Limb (tissue), 2 donors: ENCODE measurements around the gene LAMB3.

Experiments
- DNase-seq, 2 donors: peaks; one replicate each; pipeline ENCODE4 v3.0.0-alpha.2; 2016; ENCODE audit errors: extremely low spot score in 2 of 2

The LAMB3 gene

DNA sequence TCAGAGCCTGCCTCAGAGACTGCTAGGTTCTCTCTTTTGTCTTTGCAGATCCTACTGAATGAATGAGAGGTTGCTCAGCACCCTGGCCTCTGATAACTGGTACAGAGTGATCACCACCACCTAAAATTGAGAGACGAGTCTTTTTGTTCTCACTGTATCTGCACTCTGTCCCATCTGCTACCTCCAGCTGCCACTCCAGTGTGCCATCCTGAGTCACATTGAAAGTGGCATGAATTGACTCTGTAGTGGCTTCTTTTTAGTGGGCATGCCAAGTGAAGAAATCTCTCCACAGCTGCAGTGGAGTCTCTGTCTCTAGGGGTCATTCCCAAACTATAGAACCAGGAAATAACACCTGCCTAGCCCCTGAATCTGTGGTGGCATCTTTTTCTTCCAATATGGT lies 54.0 kb downstream of the LAMB3 start:
- no peak for DNase-seq

DNA sequence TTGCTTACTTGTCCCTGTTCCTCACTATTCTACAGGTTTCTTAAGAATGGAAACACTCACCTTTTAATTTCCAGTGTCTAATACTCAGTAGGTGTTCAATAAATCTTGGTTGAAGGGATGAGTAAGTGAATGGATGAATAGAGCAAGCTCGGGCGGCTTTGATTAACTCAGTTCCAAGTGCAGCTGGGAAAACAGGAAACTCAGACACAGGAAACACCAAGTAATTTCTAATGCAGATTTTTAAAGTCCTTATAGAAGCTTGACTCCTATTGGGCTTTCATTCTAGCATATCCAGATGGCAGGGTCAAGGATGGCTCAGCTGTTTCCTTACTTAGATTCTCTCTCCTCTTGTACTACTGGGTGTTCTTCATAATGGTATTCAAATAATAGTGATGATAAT lies 54.7 kb downstream of the LAMB3 start:
- no peak for DNase-seq

DNA sequence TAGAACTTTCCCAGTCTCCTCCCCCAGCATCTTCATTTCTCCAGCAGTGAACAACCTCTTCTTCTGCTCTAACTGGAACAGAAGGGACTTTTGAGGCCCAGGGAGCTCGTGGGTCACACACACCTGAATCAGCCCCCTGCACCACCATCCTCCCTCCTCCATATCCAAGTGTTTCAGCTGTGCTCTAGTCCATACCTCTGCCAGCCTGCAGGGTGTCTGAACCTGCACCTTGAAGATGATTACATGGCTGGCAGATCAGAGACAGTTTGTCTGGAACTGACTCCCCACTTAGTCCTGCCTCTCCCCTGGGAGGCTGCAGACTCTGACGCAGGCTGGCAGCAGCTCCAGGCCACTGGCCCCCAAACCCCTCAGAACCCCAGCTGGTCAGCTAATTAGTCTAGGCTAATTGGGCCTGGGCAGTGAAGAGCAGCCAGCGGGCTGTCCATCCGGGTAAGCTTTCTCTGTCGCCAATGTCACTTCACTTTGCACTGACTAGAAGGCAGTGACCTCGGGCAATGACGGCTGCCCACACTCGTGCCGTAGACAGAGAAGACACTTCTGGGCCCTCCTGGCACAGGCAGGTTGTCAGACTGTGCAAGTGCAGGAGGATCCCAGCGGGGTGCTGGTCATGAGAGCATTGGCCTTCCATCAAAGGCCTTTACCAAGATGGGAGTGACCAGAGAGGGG lies 56.5 kb downstream of the LAMB3 start:
- no peak for DNase-seq

DNA sequence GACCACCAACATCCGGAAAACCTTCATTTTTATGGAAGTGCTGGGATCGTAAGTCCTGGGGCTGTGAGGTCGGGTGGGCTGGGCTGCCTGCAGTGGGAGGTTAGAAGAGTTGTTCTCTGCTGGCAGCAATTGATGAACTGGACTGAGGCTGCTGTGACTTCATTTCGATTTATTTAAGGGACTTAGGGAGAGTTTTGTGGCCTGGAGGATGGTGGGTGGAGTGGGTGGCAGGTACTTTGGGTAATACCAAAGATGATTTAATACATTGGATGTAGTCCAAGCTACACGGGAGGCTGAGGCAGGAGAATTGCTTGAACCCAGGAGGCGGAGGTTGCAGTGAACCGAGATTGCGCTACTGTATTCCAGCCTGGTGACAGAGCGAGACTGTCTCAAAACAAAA lies 57.2 kb downstream of the LAMB3 start:
- no peak for DNase-seq

DNA sequence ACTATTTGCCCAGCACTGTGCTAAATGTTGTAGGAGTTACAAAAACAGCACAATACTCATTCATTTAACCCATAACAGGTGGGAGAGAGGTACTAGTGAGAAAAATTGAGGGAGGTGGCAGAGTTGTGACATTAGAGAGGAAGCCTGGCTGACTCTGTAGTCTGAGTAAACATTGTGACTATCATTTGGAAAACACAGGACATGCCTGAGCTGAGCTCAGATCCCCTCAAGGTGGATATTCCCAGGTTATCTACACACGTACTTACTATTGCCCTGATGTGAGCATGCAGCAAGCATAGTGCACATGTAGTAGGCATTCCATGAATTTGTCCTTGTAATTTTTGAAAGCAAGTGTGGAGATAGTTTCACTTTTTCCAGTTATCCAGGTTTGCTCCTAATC lies 57.8 kb downstream of the LAMB3 start:
- DNase-seq = no peak

DNA sequence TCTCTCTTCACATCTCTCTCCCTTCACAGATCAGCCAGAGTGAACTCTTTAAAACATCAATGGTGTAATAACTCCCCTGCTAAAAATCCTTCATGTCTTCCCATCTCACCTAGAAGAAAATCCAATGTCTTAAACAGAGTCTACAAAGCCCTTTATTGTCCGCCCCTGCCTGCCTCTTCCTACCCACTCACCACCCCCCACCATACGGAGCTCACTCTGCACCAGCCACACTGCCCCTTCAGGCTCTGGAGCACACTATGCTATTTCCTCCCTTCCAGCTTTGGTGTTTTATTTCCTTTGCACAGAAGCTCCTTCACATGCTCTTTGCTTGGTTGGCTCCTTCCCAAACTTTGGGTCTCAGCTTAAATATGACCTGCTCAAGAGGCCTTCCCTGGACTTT lies 58.5 kb downstream of the LAMB3 start:
- DNase-seq = no peak

DNA sequence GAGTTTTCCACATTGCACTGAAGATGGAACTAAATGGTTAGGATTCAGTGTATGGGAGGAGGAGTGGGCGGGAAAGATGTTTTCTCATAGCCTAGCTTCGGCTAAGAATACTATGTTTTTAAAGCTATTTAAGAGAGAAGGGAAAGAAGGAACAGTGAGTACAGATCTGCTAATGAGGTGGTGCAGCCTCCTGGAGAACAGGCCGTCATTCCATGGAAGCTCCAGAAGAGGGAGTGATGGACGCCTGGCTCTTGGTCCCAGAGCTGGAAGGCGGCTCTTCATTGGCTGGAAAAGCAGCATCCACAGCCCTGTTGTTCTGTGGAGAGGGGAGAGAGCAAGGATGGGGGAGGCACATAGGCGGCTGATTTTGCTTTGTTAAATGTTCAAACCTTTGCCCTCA lies 61.8 kb downstream of the LAMB3 start:
- peak in 1 of 2 donors; percentile 28 for DNase-seq

DNA sequence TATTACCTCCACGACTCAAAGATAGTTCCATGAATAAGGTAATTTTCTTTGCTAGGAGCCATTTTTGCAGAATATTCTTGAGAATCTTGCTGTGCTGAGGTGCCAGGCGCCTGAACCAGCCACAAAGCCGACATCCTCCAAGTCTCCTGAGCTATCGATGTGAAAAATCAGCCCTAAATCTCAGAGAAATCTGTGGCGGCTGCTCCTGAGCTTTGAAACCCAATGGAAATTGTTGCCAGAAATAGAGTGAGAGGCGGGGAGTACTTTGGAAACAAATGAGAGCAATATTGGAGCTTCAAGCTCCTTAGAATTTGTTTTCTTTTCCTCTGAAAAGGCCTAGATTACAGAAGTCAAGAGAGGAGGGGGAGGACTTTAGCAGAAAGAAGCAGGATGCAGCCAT lies 62.4 kb downstream of the LAMB3 start:
- DNase-seq = no peak

DNA sequence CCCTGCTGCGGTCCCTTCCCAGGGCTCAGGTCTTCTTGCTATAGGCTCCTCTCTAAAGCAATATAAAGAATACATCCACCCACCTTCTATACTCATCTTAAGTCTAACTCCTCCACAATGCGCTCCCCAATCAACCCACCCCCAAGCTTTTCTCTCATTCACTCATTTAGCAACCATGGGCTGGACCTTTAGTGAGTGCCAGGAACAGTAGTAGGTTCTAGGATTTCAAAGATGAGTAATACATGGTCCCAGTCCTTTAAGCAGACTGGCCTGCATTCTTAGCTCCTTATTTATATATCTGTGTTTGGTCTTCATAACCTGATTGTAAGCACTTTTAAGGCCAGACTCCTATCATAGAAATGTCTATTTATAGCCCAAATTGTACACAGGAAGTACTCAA lies 62.8 kb downstream of the LAMB3 start:
- no peak for DNase-seq

DNA sequence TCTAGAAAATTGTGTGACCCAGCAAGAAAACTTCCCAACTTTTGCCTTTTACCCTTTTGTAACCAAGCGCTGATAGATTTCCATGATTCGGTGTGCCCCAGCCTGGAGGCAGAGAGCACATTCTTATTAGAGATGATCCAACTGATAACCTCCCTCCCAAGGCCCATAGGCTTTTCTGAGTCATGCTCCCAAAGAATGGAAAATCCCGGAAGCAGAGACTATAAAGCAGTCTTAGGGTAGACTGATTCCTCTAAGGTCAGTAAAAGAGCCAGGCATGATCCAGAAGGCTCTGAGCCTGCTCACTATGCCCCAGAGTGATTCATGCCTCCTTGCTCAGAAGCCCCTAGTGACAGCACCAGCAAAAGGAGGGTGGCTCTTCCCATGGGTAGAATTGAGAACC lies 64.4 kb downstream of the LAMB3 start:
- no peak for DNase-seq

DNA sequence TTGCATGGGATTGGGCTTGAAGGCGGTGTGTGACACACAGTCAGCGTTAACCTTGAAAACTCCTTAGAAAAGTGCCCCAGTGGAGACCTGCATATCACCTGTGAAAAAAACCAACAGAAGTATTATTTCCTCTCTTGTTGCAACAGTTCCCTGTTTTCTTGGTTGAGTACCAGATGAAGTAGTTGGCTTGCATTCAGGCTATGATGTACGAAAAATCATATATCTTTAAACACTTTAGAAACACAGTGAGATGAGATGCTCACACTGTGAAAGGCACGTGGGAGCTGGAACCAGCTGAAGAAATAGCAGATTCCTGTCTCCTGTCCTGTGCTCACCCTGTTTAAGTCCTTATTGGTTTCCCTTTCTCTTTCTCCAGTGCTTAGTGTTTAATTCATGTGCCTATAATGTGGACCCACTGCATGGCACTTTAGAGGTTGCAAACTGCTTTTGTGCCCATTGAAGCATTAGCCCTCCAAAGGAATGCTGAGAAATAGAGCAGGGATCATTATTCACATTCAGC lies 65.9 kb downstream of the LAMB3 start:
- DNase-seq = no peak

DNA sequence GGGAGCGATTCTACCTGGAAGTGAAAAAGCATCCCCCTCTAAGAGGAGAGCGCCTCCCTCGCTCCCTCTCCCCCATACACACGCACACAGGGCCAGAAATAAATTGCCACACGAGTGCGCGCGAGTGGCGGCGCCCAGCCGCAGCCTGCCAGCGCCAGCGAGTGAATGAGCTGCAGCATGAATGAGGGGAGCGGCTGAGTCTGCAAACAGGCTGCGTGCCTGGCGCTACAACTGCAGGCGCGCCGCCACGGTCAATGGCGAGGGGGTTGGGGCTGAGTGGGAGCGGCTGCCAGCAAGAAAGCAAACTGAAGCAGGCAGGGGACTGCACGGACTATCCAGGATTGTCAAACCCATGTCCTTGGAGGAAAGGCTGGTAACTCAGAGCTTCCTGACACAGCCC lies 66.6 kb downstream of the LAMB3 start:
- peak; percentile 73 to 79 for DNase-seq

DNA sequence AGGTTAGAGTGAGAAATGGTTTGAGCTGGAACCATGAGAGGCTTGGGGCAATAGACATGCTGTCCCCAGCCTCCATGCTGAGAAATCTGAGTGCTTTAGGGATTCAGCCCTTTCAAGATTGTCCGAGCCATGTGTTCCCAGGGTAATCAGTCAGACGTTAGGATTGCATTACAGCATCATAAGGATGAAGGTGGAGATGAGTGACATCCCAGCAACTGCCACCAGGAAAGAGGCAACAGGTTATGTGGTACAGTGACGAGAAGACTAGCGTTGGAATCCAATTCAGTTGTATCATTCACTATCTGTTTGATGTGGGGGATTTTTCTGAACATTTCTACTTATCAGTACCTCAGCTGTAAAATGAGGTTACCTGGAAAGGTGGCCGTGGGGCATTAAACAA lies 67.0 kb downstream of the LAMB3 start:
- no peak for DNase-seq

DNA sequence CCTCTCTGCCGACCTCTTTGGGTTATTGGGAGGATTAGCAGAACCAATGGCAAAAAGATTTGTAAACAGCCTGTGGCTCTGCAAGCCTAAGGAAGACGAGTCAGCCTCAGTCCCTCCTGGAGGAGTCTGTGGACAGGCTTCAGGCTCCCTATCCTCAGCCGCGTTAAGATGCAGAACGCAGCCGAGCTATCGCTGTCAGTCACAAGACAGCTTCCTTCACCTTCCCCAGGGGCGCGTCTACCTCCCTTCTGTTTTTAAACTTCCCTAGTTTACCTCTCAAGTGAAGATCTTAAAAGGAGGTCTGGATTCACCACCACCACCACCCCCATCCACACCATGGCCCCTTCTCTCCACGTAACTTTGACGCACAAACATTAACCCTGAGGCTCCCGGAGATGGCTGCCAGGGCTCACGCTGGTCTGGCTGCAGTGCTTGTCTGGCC lies 68.0 kb downstream of the LAMB3 start:
- DNase-seq = peak in 1 of 2 donors; percentile 41

DNA sequence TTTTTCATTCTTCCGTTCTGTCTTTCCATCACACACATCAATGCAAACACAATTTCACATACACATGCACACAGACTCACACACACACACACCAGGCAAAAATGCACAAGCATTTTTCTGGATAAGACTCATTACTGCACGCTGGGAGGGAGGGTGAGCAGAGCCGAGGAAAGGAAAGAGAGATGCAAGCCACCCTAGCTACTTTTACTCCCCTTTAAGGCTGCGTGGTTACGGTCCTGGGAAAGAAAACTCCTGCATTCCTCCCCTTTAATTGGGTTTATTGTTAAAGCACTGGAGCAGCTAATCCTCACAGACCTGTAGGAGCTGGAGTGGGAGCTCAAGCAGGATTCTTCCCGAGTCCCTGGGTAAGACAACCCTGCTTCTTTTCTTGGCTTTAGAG lies 68.8 kb downstream of the LAMB3 start, which contains the start of gene CAMK1G:
Gene CAMK1G, plus strand, starts transcription at position 307 of the 400 bp plus-strand sequence. CDS start 11,270 bp downstream, outside the sequence.
- DNase-seq = peak in 1 of 2 donors; percentile 69

DNA sequence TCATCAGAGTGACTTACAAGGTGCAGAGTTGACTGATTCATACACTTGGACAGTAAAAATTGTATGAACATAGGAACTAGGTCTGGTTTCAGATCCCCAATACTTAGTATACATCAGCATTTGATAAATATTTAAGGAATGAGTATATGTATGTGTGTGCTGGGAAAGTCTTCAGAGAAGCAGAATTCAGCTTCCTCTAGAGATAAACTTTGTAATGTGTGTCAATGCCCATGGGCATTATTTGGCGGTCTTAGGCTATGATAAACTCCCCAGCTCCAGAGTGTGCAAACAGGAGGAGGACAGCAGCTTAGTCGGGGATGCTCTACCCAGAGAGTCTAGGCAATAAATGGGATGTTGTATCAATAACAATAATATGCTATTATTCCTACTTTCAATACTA lies 71.6 kb downstream of the LAMB3 start:
- DNase-seq = no peak

DNA sequence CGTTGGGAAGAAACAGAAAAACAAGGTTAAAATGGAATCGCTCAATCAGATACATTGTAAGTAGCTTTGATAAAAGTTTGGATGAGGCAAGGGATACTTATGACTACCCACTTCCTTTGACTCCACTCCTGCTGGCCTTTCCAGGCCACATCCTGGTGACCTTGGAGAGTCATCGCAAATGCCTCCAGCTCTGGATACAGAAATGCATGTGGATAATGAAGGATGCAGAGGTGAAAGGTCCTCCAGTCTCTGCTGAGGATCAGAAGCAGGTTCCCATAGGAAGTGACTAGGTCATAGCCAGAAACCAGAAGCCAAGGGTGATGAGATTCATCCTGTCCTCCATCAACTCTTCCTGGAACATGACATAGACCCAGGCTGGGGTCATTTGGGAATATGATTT lies 74.9 kb downstream of the LAMB3 start:
- DNase-seq = no peak

DNA sequence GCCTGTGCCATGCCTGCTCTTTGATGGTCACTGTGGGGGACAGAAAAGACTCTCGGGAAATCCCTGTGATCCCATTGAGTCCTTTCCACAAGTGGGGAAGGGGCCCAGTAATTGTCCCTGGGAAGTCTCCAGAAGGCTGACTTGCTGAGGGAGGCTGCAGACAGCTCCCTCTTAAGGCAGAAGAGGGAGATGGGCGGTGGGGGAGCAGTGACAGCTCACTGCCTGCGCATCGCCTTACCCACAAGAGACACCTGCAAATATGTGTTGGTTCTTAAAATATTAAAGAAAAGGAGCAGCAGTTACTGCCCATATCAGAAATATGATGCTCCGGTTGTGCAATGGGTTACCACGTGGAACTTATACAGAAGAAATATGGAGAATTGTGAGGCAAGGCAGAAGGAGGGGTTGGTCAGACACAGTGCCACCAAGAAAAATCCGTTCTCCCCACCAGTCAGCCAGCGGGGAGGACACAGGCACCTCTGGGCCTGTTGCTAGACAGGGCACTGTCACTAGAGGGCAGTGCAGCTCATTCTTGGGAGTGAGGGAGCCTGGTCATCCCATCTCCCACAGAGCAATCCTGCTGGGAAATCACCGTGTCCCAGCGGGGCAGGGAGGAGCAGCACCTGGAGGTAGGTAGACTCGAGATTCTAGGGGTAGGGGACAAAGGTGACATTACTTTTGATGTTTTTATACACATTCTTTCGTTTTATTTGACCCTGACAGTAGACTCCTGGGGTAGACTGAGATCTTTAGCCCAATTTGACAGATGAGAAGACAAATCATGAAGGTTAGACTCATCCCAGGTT lies 75.6 kb downstream of the LAMB3 start:
- DNase-seq = peak; percentile 54 to 84

DNA sequence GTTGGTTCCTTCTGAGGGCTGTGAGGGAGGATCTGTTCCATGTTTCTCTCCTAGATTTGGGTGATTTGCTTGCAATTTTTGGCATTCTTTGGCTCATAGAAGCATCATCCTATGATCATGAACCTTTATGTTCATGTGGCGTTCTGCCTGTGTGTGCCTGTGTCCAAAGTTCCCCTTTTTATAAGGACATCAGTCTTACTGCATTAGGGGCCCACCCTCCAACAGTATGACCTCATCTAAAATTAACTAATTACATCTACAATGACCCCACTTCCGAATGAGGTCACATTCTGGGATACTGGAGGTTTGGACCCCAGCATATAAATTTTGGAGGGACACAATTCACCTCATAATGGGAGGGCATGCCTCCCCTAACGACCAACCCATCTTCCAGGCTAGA lies 81.5 kb downstream of the LAMB3 start:
- DNase-seq = no peak

DNA sequence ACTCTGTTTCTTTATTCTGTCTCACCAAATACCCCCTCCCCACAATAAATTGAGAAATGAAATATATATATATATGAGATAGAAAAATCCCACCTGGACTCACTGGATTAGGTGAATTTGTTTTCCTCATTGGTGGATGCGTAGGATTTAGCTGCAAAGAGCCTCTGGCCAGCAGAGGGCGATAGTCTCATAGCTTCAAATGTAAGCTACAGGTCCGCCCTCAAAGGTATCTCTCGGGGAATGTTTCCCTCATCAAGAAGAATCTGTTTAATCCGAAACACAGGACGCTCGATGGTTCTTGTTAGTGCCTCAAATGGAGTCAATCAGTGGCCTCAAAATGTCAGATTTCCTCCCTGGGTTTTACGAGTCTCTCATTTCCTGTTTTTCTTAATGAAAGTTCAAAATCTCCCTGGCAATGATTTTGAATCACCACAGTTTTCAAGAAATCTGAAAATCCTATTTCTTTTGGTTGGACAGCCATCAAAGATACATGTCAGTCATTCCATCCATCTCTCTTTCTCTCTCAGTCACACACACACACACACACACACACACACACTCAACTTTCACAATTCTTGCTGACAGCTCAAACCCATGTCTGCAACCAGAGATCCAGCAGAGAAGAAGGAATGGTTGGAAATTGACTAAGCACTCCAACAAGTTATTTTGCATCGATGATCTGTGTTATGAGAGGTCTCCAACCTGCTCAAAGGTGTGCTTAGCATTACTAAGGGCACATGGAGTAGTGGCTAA lies 82.6 kb downstream of the LAMB3 start:
- DNase-seq = peak; percentile 57 to 79

DNA sequence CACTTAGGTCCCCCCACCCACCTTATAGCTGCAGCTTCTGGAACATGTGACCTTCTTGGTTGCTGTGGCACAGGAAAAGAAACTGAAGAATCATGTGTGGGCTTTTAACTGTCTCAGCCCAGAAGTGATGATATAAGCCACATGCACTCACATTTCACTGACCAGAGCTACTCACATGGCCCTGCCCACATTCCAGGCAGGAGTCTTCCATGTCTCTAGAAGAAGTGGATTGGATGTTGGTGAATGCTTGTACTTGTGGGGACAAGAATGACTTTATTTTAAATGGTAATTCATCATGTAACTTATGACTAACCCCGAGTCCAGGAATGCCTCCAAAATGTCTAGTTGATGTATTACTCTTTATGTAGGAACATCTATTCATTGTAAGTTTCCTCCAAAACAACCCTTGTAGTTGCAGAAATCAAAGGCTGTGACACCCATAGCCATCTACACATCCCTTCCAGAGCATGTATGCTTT lies 84.5 kb downstream of the LAMB3 start:
- DNase-seq = no peak
